ENCODE data around the gene LMO1. TPM values are rescaled to one million over a fixed set of nuclear protein-coding genes. Genes with fewer than 3 reads are reported as not detected.
A peak's percentile ranks its signal among the peaks of the same experiment; 100 is the strongest.

The LMO1 gene
- total and polyA plus RNA-seq, 5 donors from 2014 or later, result 0.24 TPM; not detected in 4

DNA sequence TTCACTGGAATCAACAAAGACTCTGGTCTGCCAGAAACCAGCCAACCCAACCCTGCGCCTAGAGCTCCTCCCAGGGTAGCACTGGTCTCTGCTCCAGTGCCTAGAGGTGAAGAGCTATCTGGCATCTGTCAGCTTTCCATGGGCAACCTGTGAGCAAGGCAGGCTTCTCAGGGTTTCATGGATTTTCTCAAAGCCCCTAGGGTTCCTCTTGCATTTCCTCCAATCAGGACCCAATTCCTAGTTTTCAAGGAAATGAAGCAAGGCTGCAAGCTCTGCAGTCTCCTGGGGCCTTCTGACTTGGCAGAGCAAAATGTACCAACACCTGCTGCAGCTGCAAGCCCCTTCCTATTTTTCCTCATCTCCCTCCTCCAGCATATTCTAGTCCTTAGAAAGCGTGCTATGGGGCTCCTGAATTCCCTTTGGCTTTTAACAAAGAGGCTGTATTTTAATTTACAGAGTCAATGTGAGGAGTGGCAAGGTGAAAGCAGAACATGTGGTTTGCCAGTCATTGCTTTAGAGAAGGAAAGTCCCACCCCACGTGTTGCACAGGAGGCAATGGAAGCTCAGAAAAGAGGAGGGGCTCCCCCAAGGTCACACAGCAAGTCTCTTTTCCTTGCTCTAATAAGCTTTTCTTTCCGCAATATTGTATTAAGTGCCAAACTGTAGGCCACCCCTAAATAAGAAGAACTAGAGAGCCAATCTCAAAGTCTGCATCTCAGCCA, 61.9 kb downstream of the LMO1 start:
- Mint-ChIP-seq H3K4me1 (peaks cover 0 to 6% (median 0%) of the 10 kb centered on the region in 4 donors), H3K9me3 (peaks cover 0 to 2% (median 0%) of the 10 kb centered on the region in 7 donors), H3K4me3 (no peak overlapping the region), H3K36me3 (no peaks in the 10 kb centered on the region), H3K27ac (no peak overlapping the region), H3K27me3 (peaks cover 13% of the 10 kb centered on the region)
- Histone ChIP-seq H3K9me3 (ENCODE audit: control insufficient read depth in 2 of 2, low read length in 2 of 2) (no peaks in the 10 kb centered on the region), H3K36me3 (ENCODE audit: control insufficient read depth, insufficient read depth, low read length) (no peaks in the 10 kb centered on the region), H3K4me3 (ENCODE audit: low read depth, low read length) (no peak overlapping the region), H3K27ac (ENCODE audit: insufficient read depth, low read length, poor library complexity, severe bottlenecking) (no peak overlapping the region), H3K4me1 (ENCODE audit: control insufficient read depth, insufficient read depth, low read length, poor library complexity, severe bottlenecking) (no peaks in the 10 kb centered on the region), H3K27me3 (ENCODE audit: control insufficient read depth, insufficient read depth, low read length) (peaks cover 2% of the 10 kb centered on the region)
- DNase-seq, result no peak
- ATAC-seq (ENCODE audit: low read depth in 2 of 2), result peak in 1 of 2 donors; percentile 43

DNA sequence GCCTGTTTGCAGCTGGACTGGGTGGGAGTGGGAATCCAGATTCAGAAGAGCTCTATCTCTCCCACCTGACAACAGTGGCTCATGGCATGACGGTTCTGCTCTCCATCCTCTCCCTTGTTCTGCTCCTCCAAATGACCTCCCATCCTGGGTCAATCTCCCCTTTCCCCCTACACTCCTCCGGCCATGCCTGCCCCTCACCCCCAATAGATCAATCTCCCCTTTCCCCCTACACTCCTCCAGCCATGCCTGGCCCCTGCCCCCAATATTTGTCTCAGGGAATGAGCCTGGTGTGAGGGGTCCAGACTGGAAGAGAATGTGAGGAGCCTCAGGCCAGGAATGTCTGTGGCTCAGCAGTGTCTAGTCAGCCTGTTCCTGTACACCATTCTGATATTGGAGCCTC, 64.0 kb downstream of the LMO1 start:
- Mint-ChIP-seq H3K27ac (no peak overlapping the region), H3K9me3 (peaks cover 0 to 2% (median 0%) of the 10 kb centered on the region in 7 donors), H3K4me3 (no peak overlapping the region), H3K36me3 (no peaks in the 10 kb centered on the region), H3K4me1 (no peaks in the 10 kb centered on the region), H3K27me3 (peaks cover 5% of the 10 kb centered on the region)
- Histone ChIP-seq H3K36me3 (ENCODE audit: control insufficient read depth, insufficient read depth, low read length) (no peaks in the 10 kb centered on the region), H3K4me3 (ENCODE audit: low read depth, low read length) (no peak overlapping the region), H3K27ac (ENCODE audit: insufficient read depth, low read length, poor library complexity, severe bottlenecking) (no peak overlapping the region), H3K27me3 (ENCODE audit: control insufficient read depth, insufficient read depth, low read length) (peaks cover 2% of the 10 kb centered on the region), H3K9me3 (ENCODE audit: control insufficient read depth in 2 of 2, low read length in 2 of 2) (no peaks in the 10 kb centered on the region), H3K4me1 (ENCODE audit: control insufficient read depth, insufficient read depth, low read length, poor library complexity, severe bottlenecking) (no peaks in the 10 kb centered on the region)
- no peak for ATAC-seq (ENCODE audit: low read depth in 2 of 2)
- no peak for DNase-seq

DNA sequence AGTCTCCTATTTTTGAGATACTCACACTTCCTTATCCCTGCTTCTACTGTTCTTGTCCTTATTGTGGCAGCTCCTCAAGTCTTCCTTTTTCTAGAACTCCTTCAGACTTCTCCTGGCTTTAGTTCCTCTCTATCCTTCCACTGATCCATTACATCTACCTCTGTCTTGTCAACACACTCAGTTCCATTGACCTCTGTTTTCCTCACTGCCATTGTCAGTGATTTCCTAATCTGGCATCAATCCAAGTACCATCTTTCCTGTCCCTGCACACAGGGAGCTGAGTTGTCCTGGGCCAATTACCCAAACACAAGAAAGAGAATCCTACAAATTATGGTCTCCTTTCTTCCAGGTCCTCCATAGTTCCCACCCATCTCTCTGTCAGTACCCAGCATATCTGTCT, 66.9 kb downstream of the LMO1 start:
- no peaks in the 10 kb centered on the region for H3K36me3 Mint-ChIP-seq
- ATAC-seq (ENCODE audit: low read depth in 2 of 2) (no peak), DNase-seq (no peak)
- H3K4me1 Mint-ChIP-seq, result no peaks in the 10 kb centered on the region
- H3K27ac ChIP-seq (ENCODE audit: insufficient read depth, low read length, poor library complexity, severe bottlenecking), result no peak overlapping the region
- no peak overlapping the region for H3K4me3 ChIP-seq (ENCODE audit: low read depth, low read length)
- peaks cover 0 to 2% (median 0%) of the 10 kb centered on the region in 7 donors for H3K9me3 Mint-ChIP-seq
- H3K27me3 ChIP-seq (ENCODE audit: control insufficient read depth, insufficient read depth, low read length), result peaks cover 2% of the 10 kb centered on the region
- H3K27me3 Mint-ChIP-seq, result peaks cover 9% of the 10 kb centered on the region
- H3K36me3 ChIP-seq (ENCODE audit: control insufficient read depth, insufficient read depth, low read length), result no peaks in the 10 kb centered on the region
- H3K4me1 ChIP-seq (ENCODE audit: control insufficient read depth, insufficient read depth, low read length, poor library complexity, severe bottlenecking), result no peaks in the 10 kb centered on the region
- H3K9me3 ChIP-seq (ENCODE audit: control insufficient read depth in 2 of 2, low read length in 2 of 2), result no peaks in the 10 kb centered on the region
- H3K4me3 Mint-ChIP-seq, result no peak overlapping the region
- no peak overlapping the region for H3K27ac Mint-ChIP-seq

DNA sequence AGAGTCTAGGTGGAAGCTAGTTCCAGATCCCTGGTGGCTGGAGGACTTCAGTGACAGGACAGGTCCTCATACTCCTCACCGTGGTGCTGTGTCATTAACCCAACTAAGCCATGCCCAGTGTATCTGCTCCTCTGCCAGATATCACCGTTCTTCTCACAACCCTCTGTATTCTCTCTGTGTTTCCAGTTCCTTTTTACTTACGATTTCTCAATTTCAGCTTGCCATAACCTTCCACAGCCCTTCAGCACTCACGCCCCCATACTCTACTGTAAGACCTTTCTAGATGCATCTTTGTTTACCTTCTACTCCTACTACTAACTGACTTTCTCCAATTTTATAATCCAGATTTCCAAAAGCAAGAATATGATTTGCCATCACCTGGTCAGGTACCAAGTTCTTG, 68.7 kb downstream of the LMO1 start:
- H3K4me3 Mint-ChIP-seq, result no peak overlapping the region
- peaks cover 0 to 4% (median 0%) of the 10 kb centered on the region in 4 donors for H3K4me1 Mint-ChIP-seq
- Histone ChIP-seq H3K4me3 (ENCODE audit: low read depth, low read length) (no peak overlapping the region), H3K27ac (ENCODE audit: insufficient read depth, low read length, poor library complexity, severe bottlenecking) (no peak overlapping the region), H3K4me1 (ENCODE audit: control insufficient read depth, insufficient read depth, low read length, poor library complexity, severe bottlenecking) (no peaks in the 10 kb centered on the region), H3K9me3 (ENCODE audit: control insufficient read depth in 2 of 2, low read length in 2 of 2) (no peaks in the 10 kb centered on the region), H3K27me3 (ENCODE audit: control insufficient read depth, insufficient read depth, low read length) (peaks cover 2% of the 10 kb centered on the region), H3K36me3 (ENCODE audit: control insufficient read depth, insufficient read depth, low read length) (no peaks in the 10 kb centered on the region)
- ATAC-seq (ENCODE audit: low read depth in 2 of 2) (no peak), DNase-seq (no peak)
- H3K9me3 Mint-ChIP-seq, result peaks cover 0 to 2% (median 0%) of the 10 kb centered on the region in 7 donors
- no peaks in the 10 kb centered on the region for H3K36me3 Mint-ChIP-seq
- H3K27me3 Mint-ChIP-seq, result peaks cover 9% of the 10 kb centered on the region
- peak overlapping the region in 1 of 3 donors; percentile 5 for H3K27ac Mint-ChIP-seq

DNA sequence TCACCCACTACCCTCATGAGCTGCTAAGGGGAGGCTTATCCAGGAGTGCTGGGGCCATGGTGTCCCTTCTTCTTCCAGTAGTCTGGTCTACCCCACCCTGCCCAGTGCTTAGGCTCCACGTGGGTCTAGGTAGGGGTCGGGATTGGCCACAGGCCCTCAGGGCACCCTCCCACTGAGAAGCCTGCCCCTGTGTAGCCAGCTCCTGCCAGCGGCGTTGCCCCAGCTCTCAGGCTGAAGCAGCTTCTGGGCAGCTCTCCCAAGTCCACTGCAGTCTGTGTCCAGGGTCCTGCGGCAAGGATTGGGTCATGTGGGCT, 70.8 kb downstream of the LMO1 start:
- Histone ChIP-seq H3K4me3 (ENCODE audit: low read depth, low read length) (no peak overlapping the region), H3K4me1 (ENCODE audit: control insufficient read depth, insufficient read depth, low read length, poor library complexity, severe bottlenecking) (no peaks in the 10 kb centered on the region), H3K27ac (ENCODE audit: insufficient read depth, low read length, poor library complexity, severe bottlenecking) (no peak overlapping the region), H3K9me3 (ENCODE audit: control insufficient read depth in 2 of 2, low read length in 2 of 2) (no peaks in the 10 kb centered on the region), H3K27me3 (ENCODE audit: control insufficient read depth, insufficient read depth, low read length) (no peaks in the 10 kb centered on the region), H3K36me3 (ENCODE audit: control insufficient read depth, insufficient read depth, low read length) (no peaks in the 10 kb centered on the region)
- Mint-ChIP-seq H3K9me3 (peaks cover 0 to 2% (median 0%) of the 10 kb centered on the region in 7 donors), H3K27me3 (peaks cover 9% of the 10 kb centered on the region), H3K4me1 (peaks cover 0 to 4% (median 0%) of the 10 kb centered on the region in 4 donors), H3K27ac (no peak overlapping the region), H3K36me3 (no peaks in the 10 kb centered on the region), H3K4me3 (no peak overlapping the region)
- no peak for ATAC-seq (ENCODE audit: low read depth in 2 of 2)
- DNase-seq, result no peak

DNA sequence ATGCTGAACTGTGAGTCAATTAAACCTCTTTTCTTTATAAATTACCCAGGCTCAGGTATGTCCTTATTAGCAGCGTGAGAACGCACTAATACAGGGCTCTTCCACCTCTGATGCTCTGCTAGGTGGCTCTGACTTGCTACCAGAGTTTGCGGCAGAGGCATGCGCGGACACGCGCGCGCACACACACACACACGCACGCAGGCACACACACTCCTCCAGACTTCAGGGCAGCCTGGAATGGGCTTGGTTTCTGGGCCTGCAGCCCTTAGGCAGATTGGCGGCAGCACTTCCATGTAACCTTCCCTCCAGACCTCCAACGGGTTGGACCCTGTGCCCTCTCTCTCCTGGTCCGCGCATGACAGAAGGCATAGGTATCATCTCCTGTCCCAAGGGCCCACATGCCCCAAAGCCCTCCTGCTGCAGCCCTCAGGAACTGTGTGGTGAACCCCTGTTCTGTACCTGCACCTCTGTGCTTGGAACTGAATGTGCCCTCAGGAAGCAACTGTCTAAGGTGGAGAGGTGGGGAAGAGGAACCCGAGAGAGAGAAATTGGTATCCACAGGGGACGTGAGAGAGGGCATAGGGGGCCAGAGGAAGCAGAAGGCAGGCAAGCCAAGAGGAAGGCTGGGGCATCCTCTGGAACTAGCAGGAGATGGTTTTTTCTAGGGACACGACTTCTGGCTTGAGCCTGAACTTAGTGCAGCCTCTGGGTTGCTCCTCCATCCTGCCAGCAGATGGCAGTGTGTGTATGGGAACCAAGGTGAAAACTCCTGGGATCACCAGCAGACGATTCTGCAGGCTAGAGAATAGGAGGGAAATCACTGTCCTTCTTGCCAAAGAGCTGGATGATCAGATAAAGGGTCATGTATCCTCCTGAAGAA, 71.4 kb downstream of the LMO1 start:
- Mint-ChIP-seq H3K4me3 (no peak overlapping the region), H3K36me3 (no peaks in the 10 kb centered on the region), H3K27ac (no peak overlapping the region), H3K27me3 (peaks cover 9% of the 10 kb centered on the region), H3K4me1 (peaks cover 0 to 4% (median 0%) of the 10 kb centered on the region in 4 donors), H3K9me3 (peaks cover 0 to 2% (median 0%) of the 10 kb centered on the region in 7 donors)
- ATAC-seq (ENCODE audit: low read depth in 2 of 2) (peak in 1 of 2 donors; percentile 44), DNase-seq (peak in 2 of 3 donors; percentile 1 to 38)
- Histone ChIP-seq H3K4me3 (ENCODE audit: low read depth, low read length) (no peak overlapping the region), H3K36me3 (ENCODE audit: control insufficient read depth, insufficient read depth, low read length) (no peaks in the 10 kb centered on the region), H3K27me3 (ENCODE audit: control insufficient read depth, insufficient read depth, low read length) (no peaks in the 10 kb centered on the region), H3K4me1 (ENCODE audit: control insufficient read depth, insufficient read depth, low read length, poor library complexity, severe bottlenecking) (no peaks in the 10 kb centered on the region), H3K27ac (ENCODE audit: insufficient read depth, low read length, poor library complexity, severe bottlenecking) (no peak overlapping the region), H3K9me3 (ENCODE audit: control insufficient read depth in 2 of 2, low read length in 2 of 2) (no peaks in the 10 kb centered on the region)

DNA sequence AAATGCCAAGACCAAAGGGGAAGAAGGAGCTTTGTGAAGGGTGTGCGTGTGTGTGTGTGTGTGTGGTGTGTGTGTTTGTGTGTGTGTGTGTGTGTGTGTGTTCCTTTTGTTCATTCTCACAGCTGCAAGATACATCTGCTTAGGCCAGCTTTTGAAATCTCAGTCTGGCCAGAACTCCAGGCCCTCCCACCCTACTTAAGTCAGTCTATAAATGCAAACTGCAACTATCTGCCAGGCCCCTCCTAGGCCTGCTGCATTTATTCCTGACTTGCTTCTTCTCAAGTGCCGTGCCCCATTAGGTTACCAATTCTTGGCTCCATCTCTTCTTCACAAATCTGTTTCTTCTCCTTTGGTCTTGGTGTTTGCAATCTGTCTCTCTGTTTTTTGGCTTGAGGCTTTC, 73.2 kb downstream of the LMO1 start:
- no peak for ATAC-seq (ENCODE audit: low read depth in 2 of 2)
- Mint-ChIP-seq H3K4me3 (no peak overlapping the region), H3K36me3 (no peaks in the 10 kb centered on the region), H3K4me1 (peaks cover 0 to 4% (median 0%) of the 10 kb centered on the region in 4 donors), H3K27me3 (peaks cover 15% of the 10 kb centered on the region), H3K27ac (no peak overlapping the region), H3K9me3 (peaks cover 0 to 2% (median 0%) of the 10 kb centered on the region in 7 donors)
- Histone ChIP-seq H3K36me3 (ENCODE audit: control insufficient read depth, insufficient read depth, low read length) (no peaks in the 10 kb centered on the region), H3K27me3 (ENCODE audit: control insufficient read depth, insufficient read depth, low read length) (no peaks in the 10 kb centered on the region), H3K4me1 (ENCODE audit: control insufficient read depth, insufficient read depth, low read length, poor library complexity, severe bottlenecking) (no peaks in the 10 kb centered on the region), H3K27ac (ENCODE audit: insufficient read depth, low read length, poor library complexity, severe bottlenecking) (no peak overlapping the region), H3K4me3 (ENCODE audit: low read depth, low read length) (no peak overlapping the region), H3K9me3 (ENCODE audit: control insufficient read depth in 2 of 2, low read length in 2 of 2) (no peaks in the 10 kb centered on the region)
- no peak for DNase-seq

All from CD4-positive, CD25-positive, alpha-beta regulatory T cell (primary cell).